Activated T-helper 1 cell treated with Interleukin-2 at 50 U/mL for 16 hours (primary cell): ENCODE measurements around the gene GJB4.
A peak's percentile ranks its signal among the peaks of the same experiment; 100 is the strongest.

Experiments
- DNase-seq: peaks from one replicate; pipeline ENCODE4 v3.0.0-alpha.2; 2020; ENCODE audit warnings: low read depth

The GJB4 gene

GRCh38 chr1:34778381-34778780 lies 18.8 kb downstream of the GJB4 start:
- no peak for DNase-seq

- DNase-seq = no peak
These were observed 19.5 kb downstream of the GJB4 start for GRCh38 chr1:34779005-34779404.

DNA sequence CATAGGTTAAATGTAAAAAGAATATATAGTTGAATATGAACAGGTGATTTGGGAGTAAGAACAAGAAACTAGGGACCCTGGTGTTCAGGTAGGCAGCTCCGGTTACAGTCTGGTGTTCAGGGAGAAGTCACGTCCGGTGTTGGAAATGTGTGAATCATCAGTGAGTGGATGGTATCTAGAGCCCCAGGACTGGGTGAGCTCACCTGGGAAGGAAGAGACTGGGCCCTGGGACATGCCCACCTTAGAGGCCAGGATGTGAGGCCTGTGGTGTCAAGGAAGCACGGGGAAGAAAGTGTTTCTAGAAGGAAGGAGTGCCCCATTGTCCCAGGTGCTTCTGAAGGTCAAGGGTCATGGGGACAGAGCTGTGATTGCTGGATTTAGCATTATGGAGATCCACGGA lies 20.0 kb downstream of the GJB4 start:
- no peak for DNase-seq

DNA sequence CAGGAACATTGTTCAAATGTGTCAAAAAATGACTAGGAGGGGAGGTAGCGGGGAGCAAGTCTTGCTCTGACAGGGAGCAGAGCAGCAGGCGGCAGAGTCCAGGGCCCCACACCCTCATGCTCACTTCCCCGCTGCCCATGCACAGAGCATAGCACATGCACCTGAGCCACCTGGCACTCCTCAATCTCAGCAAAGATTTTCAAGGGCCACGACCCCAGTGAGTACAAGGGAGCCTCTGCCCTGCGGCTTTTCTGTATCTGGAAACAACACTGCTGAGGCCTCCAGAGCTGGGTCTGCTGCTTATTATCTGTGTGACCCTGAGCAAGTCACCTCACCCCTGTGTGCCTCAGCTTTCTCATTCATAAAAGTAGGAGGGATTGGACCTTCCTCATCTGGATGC lies 20.4 kb downstream of the GJB4 start:
- no peak for DNase-seq

GRCh38 chr1:34780528-34780927 lies 21.0 kb downstream of the GJB4 start:
- DNase-seq = no peak

DNA sequence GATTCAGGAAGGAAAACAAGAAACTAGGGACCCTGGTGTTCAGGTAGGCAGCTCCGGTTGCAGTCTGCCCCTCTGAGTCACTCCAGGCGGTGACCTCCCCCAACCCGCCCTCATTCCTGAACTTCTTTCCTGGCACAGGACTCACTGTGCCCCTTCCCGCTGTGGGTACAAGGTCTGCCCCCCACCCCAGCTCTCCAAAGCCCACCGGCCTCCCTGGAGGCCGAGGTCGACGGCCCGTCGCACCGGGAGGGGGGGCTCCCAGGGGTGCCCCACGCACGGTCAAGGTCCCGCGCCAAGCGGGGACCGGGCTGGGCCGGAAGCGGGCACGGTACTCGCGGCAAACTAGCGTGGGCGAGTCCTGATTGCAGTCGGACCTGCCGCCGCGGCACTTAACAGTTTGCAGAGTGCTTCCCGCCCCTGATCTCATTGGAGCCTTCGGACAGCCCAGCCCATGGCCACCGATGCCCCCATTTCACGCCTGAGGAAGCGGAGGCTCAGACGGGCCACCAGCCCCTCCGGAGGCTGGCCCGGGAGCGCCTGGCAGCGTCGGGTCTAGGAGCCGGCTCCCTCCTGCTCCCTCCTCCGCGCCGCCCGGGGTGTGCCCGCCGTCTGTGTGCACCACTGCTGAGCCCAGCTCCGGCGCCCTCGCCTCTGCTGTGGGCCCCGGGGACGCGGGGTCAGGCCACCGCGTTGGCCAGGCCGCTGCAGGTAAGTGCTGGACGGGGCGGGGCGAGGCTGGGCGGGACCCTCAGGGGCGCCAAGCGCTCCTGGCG lies 21.7 kb downstream of the GJB4 start, which contains the start of gene GJB3:
Gene GJB3 (plus strand): TSS at position 144 of the 773 bp plus-strand sequence. CDS start 3,549 bp downstream, outside the sequence.
- DNase-seq = no peak

GRCh38 chr1:34781844-34782391 lies 22.4 kb downstream of the GJB4 start:
- DNase-seq = no peak

- no peak for DNase-seq
These were observed 25.2 kb downstream of the GJB4 start for GRCh38 chr1:34784751-34785221.

DNA sequence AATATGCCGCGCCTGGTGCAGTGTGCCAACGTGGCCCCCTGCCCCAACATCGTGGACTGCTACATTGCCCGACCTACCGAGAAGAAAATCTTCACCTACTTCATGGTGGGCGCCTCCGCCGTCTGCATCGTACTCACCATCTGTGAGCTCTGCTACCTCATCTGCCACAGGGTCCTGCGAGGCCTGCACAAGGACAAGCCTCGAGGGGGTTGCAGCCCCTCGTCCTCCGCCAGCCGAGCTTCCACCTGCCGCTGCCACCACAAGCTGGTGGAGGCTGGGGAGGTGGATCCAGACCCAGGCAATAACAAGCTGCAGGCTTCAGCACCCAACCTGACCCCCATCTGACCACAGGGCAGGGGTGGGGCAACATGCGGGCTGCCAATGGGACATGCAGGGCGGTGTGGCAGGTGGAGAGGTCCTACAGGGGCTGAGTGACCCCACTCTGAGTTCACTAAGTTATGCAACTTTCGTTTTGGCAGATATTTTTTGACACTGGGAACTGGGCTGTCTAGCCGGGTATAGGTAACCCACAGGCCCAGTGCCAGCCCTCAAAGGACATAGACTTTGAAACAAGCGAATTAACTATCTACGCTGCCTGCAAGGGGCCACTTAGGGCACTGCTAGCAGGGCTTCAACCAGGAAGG lies 25.8 kb downstream of the GJB4 start:
- DNase-seq = no peak

DNA sequence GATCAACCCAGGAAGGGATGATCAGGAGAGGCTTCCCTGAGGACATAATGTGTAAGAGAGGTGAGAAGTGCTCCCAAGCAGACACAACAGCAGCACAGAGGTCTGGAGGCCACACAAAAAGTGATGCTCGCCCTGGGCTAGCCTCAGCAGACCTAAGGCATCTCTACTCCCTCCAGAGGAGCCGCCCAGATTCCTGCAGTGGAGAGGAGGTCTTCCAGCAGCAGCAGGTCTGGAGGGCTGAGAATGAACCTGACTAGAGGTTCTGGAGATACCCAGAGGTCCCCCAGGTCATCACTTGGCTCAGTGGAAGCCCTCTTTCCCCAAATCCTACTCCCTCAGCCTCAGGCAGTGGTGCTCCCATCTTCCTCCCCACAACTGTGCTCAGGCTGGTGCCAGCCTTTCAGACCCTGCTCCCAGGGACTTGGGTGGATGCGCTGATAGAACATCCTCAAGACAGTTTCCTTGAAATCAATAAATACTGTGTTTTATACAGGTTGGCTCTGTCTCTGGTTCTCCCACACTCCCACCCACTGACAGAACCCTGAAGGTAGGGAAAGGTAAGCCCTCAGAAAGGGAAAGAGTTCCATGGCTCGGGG lies 26.4 kb downstream of the GJB4 start:
- no peak for DNase-seq

- peak; percentile 21 for DNase-seq
These were observed 27.2 kb downstream of the GJB4 start for GRCh38 chr1:34786521-34787325.

DNA sequence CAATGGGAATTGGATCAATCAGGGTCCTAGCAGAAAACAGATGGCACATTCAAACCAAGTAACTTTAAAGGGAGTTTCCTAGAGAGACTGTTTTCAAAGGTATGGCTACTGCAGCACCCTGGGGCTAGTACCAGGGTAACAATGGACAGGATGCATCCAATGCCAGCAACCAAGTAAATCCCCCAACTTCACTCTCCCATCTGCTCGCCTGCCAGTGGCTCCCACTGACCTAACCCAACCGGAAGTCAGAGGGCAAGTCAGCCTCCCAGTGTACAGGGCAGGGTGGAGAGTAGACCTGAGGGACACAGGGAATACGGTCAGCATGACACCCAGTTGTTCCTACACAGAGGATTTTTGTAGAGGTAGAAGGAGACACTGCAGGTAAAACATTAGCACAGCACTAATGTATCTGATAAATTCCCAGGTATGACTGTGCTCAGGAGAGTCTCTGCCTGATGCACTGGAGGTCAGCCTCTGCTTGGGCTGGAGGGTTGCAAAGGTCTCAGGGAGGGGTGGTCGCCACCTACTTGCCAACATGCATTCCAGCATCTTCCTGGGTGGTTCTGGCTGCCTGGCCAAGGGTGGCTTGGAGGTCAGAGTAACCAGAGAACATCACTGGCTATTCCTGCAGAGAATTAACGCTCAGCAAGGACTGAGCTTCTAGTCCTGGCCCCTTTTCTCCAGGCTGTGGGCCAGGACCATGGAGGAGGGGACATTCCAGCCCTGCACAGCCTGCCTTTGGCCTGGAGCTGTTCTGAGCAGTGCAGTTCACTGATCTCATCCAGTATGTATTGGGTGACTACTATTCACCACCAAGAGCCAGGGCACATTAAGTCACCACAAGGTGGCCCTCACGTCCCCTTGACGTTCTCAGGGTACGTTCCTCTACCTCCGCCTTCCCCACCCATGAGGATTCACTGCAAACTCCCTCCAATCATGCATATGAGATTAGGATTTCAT lies 28.2 kb downstream of the GJB4 start:
- DNase-seq = no peak

GRCh38 chr1:34790985-34791384 lies 31.4 kb downstream of the GJB4 start:
- DNase-seq = no peak

DNA sequence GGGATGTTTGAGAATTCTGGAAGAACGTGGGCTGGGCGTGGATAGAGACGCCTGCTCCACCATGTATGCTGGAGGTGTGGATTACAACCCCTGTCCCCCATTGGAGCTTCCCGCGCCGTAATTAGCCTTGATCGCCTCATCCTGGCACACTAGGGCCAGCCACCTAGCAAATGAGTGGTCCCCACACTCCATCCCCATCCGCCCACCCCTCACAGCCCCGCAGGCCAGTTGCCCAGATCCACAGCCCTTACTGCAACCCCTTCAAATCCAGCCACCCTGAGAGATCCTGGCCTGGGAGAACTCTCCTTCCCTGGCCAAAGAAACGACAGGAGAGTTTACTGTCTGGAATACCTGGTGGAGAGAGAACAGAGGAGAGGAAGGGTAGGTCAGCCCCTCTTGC lies 32.9 kb downstream of the GJB4 start:
- no peak for DNase-seq

- DNase-seq = no peak
These were observed 33.6 kb downstream of the GJB4 start, which contains the start of gene GJA4 for GRCh38 chr1:34792868-34793727. GJA4 (plus strand) TSS chr1:34792999; CDS start chr1:34794214, 1,215 bp downstream.

- DNase-seq = no peak
These were observed 34.7 kb downstream of the GJB4 start for GRCh38 chr1:34794001-34794789.

DNA sequence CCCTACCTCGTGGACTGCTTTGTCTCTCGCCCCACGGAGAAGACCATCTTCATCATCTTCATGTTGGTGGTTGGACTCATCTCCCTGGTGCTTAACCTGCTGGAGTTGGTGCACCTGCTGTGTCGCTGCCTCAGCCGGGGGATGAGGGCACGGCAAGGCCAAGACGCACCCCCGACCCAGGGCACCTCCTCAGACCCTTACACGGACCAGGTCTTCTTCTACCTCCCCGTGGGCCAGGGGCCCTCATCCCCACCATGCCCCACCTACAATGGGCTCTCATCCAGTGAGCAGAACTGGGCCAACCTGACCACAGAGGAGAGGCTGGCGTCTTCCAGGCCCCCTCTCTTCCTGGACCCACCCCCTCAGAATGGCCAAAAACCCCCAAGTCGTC lies 35.2 kb downstream of the GJB4 start:
- no peak for DNase-seq

GRCh38 chr1:34795916-34796315 lies 36.4 kb downstream of the GJB4 start:
- no peak for DNase-seq

DNA sequence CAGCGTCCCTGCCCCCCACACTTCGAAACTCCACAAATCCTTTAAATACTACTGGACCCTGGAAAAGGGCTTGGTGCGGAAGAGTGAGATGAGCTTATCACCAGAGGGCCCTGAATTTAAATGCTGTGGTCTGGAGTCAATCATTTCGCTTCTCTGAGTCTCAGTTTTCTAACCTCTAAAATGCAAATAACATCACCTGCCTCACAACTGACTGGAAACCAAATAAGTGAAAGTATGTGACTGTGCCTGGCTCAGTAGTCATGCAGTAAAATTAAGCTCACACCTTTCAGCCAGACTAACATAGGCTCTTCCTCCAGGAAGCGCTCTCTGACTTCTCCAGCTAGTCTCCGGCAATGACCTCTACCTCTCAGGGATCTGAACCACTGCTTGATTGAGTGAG lies 37.5 kb downstream of the GJB4 start:
- no peak for DNase-seq
